Ramos (cell line): Measurements from ENCODE around the gene AAR2.

Experiments used
- in situ Hi-C: fragments of 300-500 bp; cut with MboI; formaldehyde crosslinking; loops from one replicate; pipeline ENCODE4 v1.14.3; 2022; ENCODE audit warnings: low sequenced_read_pairs; ENCODE audit not compliant: unreplicated experiment

The AAR2 gene

GRCh38 chr20:36274181-36274841, 38.0 kb downstream of the AAR2 start:
- in situ Hi-C loops: no loop called here

- in situ Hi-C loops: no loop called here
Observed at GRCh38 chr20:36275011-36275410, 38.7 kb downstream of the AAR2 start.

GRCh38 chr20:36275441-36276189, 39.3 kb downstream of the AAR2 start:
- in situ Hi-C loops: no loop called here

GRCh38 chr20:36277546-36277945, 41.3 kb downstream of the AAR2 start:
- in situ Hi-C loops: no loop called here

- in situ Hi-C loops: no loop called here
Observed at GRCh38 chr20:36279362-36279761, 43.1 kb downstream of the AAR2 start.

GRCh38 chr20:36279776-36280175, 43.5 kb downstream of the AAR2 start:
- in situ Hi-C loops: no loop called here

GRCh38 chr20:36281785-36282380, 45.6 kb downstream of the AAR2 start:
- in situ Hi-C loops: no loop called here

GRCh38 chr20:36284751-36285150, 48.5 kb downstream of the AAR2 start:
- in situ Hi-C loops: no loop called here

- in situ Hi-C loops: no loop called here
Observed at GRCh38 chr20:36285746-36286447, 49.6 kb downstream of the AAR2 start.

- in situ Hi-C loops: no loop called here
Observed at GRCh38 chr20:36297656-36298055, 61.4 kb downstream of the AAR2 start.

- in situ Hi-C loops: no loop called here
Observed at GRCh38 chr20:36298061-36298460, 61.8 kb downstream of the AAR2 start.

GRCh38 chr20:36298795-36299339, 62.6 kb downstream of the AAR2 start:
- in situ Hi-C loops: no loop called here

GRCh38 chr20:36299459-36299858, 63.2 kb downstream of the AAR2 start:
- in situ Hi-C loops: no loop called here

- in situ Hi-C loops: no loop called here
Observed at GRCh38 chr20:36301359-36302119, 65.3 kb downstream of the AAR2 start.

- in situ Hi-C loops: no loop called here
Observed at GRCh38 chr20:36303020-36303595, 66.8 kb downstream of the AAR2 start.

GRCh38 chr20:36303831-36304230, 67.6 kb downstream of the AAR2 start:
- in situ Hi-C loops: no loop called here

GRCh38 chr20:36304786-36305495, 68.7 kb downstream of the AAR2 start:
- in situ Hi-C loops: no loop called here

- in situ Hi-C loops: no loop called here
Observed at GRCh38 chr20:36305602-36306551, 69.6 kb downstream of the AAR2 start, which contains the start of gene DLGAP4. DLGAP4 (plus strand) TSS chr20:36306339; CDS start chr20:36431718, 125,379 bp downstream.
